K562 (cell line): ENCODE results near the gene SUGP1. TPM values are rescaled to one million over a fixed set of nuclear protein-coding genes. Genes with fewer than 3 reads are reported as not detected.

Source experiments
- BMI1 ChIP-seq: fragments of 150-350 bp; IDR thresholded peaks from 2 replicates; pipeline ENCODE4 v1.6.1; 2014; ENCODE audit warnings: low read length
- CCNT2 ChIP-seq: IDR thresholded peaks from 2 replicates; pipeline ENCODE4 v1.6.1; 2011; ENCODE audit warnings: borderline replicate concordance, low read depth, mild to moderate bottlenecking, moderate library complexity, mixed read lengths, low read length; ENCODE audit not compliant: insufficient read length; ENCODE audit errors: extremely low read depth
- EHMT2 ChIP-seq: fragments of 450-650 bp; IDR thresholded peaks from 2 replicates; pipeline ENCODE4 v1.6.1; 2018; ENCODE audit warnings: antibody characterized with exemption
- GTF2F1 ChIP-seq: IDR thresholded peaks from 2 replicates; pipeline ENCODE4 v1.6.1; 2011; ENCODE audit warnings: low read depth, low read length, improper control_type of control experiment
- HEY1 ChIP-seq: fragments of 250-450 bp; sonication (Bioruptor Pico); IDR thresholded peaks from 2 replicates; pipeline ENCODE4 v1.5.0; 2020; ENCODE audit warnings: mild to moderate bottlenecking, moderate library complexity, borderline replicate concordance
- HMG20A ChIP-seq: fragments of 450-650 bp; formaldehyde crosslinking; conservative IDR thresholded peaks from 2 replicates; pipeline ENCODE4 v1.4.0; 2020; ENCODE audit warnings: mild to moderate bottlenecking, mixed read lengths
- HMGN3 ChIP-seq: IDR thresholded peaks from 2 replicates; pipeline ENCODE4 v1.6.1; 2011; ENCODE audit warnings: borderline replicate concordance, low read depth, mild to moderate bottlenecking, mixed read lengths, low read length; ENCODE audit not compliant: insufficient read length; ENCODE audit errors: extremely low read depth
- HNRNPH1 ChIP-seq: fragments of 200-400 bp; formaldehyde crosslinking; optimal IDR thresholded peaks from 2 replicates; pipeline ENCODE3; 2017; ENCODE audit warnings: low read depth, mild to moderate bottlenecking, low read length, moderate library complexity
- JUND ChIP-seq, 2 experiments: IDR thresholded peaks; 2 replicates in 1 of 2; 3 replicates in 1 of 2; pipeline ENCODE4 v1.6.1; 2011; ENCODE audit warnings: borderline replicate concordance in 2 of 2, low read depth in 2 of 2, low read length in 2 of 2, improper control_type of control experiment in 1 of 2, missing biosample characterization in 1 of 2, missing genetic modification characterization in 1 of 2, missing genetic modification reagents in 1 of 2
- MCM2 ChIP-seq: fragments of 450-650 bp; IDR thresholded peaks from 2 replicates; pipeline ENCODE4 v1.6.1; 2017; ENCODE audit warnings: low read depth, mild to moderate bottlenecking
- MLLT1 ChIP-seq, 2 experiments: fragments of 450-650 bp; IDR thresholded peaks; 2 replicates each; pipeline ENCODE4 v1.6.1; 2016
- MTF1 ChIP-seq: fragments of 250-450 bp; sonication (Bioruptor Pico); IDR thresholded peaks from 2 replicates; pipeline ENCODE4 v1.9.0; 2021; ENCODE audit warnings: moderate library complexity, mild to moderate bottlenecking, inconsistent platforms, borderline replicate concordance
- POLR2A ChIP-seq: fragments of 450-650 bp; conservative IDR thresholded peaks from 2 replicates; pipeline ENCODE4 v1.6.1; 2016
- RBM14 ChIP-seq: fragments of 200-400 bp; formaldehyde crosslinking; IDR thresholded peaks from 2 replicates; pipeline ENCODE4 v1.6.1; 2018; ENCODE audit warnings: low read depth, mild to moderate bottlenecking, low read length, moderate library complexity, borderline replicate concordance; ENCODE audit not compliant: insufficient read depth
- RCOR1 ChIP-seq, 2 experiments: IDR thresholded peaks; 2 replicates each; pipeline ENCODE4 v1.6.1; 2012; ENCODE audit warnings: low read depth in 2 of 2, low read length in 2 of 2, borderline replicate concordance in 1 of 2, improper control_type of control experiment in 1 of 2
- RFX5 ChIP-seq: IDR thresholded peaks from 2 replicates; pipeline ENCODE4 v1.6.1; 2011; ENCODE audit warnings: low read depth, mild to moderate bottlenecking, improper control_type of control experiment, low read length
- SLC30A9 ChIP-seq: fragments of 250-450 bp; sonication (Bioruptor Pico); IDR thresholded peaks from 2 replicates; pipeline ENCODE4 v1.8.0; 2022; ENCODE audit warnings: mild to moderate bottlenecking, moderate library complexity
- SNRNP70 ChIP-seq: fragments of 200-400 bp; formaldehyde crosslinking; optimal IDR thresholded peaks from 2 replicates; pipeline ENCODE3; 2017; ENCODE audit warnings: low read depth, low read length
- SRSF7 ChIP-seq: fragments of 200-400 bp; formaldehyde crosslinking; optimal IDR thresholded peaks from 2 replicates; pipeline ENCODE3; 2017; ENCODE audit warnings: mild to moderate bottlenecking, low read depth, low read length
- WHSC1 ChIP-seq: IDR thresholded peaks from one replicate; pipeline ENCODE4 v1.6.1; 2012; ENCODE audit warnings: low read length, control low read depth, inconsistent platforms
- ZFP30 ChIP-seq: fragments of 250-450 bp; sonication (Bioruptor Pico); IDR thresholded peaks from 2 replicates; pipeline ENCODE4 v1.8.0; 2022; ENCODE audit warnings: moderate library complexity, mild to moderate bottlenecking, inconsistent platforms, borderline replicate concordance
- ZNF24 ChIP-seq: fragments of 450-650 bp; IDR thresholded peaks from 2 replicates; pipeline ENCODE4 v1.6.1; 2016
- ZNF3 ChIP-seq: fragments of 250-450 bp; sonication (Bioruptor Pico); IDR thresholded peaks from 2 replicates; pipeline ENCODE4 v1.5.0; 2021; ENCODE audit warnings: mild to moderate bottlenecking, moderate library complexity
- ZNF780A ChIP-seq: fragments of 250-450 bp; sonication (Bioruptor Pico); IDR thresholded peaks from 2 replicates; pipeline ENCODE4 v1.5.0; 2021; ENCODE audit warnings: mild to moderate bottlenecking
- ZSCAN32 ChIP-seq: fragments of 450-650 bp; formaldehyde crosslinking; IDR thresholded peaks from 2 replicates; pipeline ENCODE4 v1.4.0; 2020; ENCODE audit warnings: mild to moderate bottlenecking, moderate library complexity
- polyA plus RNA-seq, 8 experiments: library from polyadenylated mRNA; depleted of rRNA in 4 of 8; stranded (reverse) in 5 of 8; unstranded in 3 of 8; fragments of >200 nt; fragmentation: Nextera tagmentation in 2 of 8; fragmentation: Illumina TruSeq in 1 of 8; extraction: Ambion mirVana in 2 of 8; extraction: Trizol in 1 of 8; gene quantifications; 2 replicates each; pipeline versions ENCODE4 v1.2.1 to v1.2.3, GENCODE V29; 2011 to 2014; ENCODE audit warnings: inconsistent platforms in 1 of 8, missing spikeins in 1 of 8
- total RNA-seq, 7 experiments: library from RNA; depleted of rRNA in 6 of 7; stranded (reverse); fragments of >200 nt in 6 of 7; fragmentation: Illumina TruSeq in 2 of 7; extraction: Trizol in 2 of 7; gene quantifications; 2 replicates each; pipeline versions ENCODE4 v1.2.1 to v1.2.3, GENCODE V29; 2011 to 2021; ENCODE audit warnings: low replicate concordance in 1 of 7
- TF ChIP-seq, protein P1 (sequence below): fragments of 250-450 bp; sonication (Bioruptor Pico); IDR thresholded peaks from 2 replicates; pipeline ENCODE4 v1.8.0; 2021; ENCODE audit warnings: borderline replicate concordance, mild to moderate bottlenecking, moderate library complexity; ENCODE audit not compliant: poor library complexity, severe bottlenecking
- TF ChIP-seq, protein P2 (sequence below): fragments of 250-450 bp; sonication (Bioruptor Pico); IDR thresholded peaks from 2 replicates; pipeline ENCODE4 v1.6.1; 2021; ENCODE audit warnings: mild to moderate bottlenecking

SUGP1 gene
- total and polyA plus RNA-seq, 9 of the 15 experiments (the other 6 are each of a cell fraction or from before 2014, with no cell fraction given): 1.0 to 53.3 (median 32.4) TPM

GRCh38 chr19:19320361-19321140 lies at the start of gene SUGP1, which contains the start of gene MAU2 (continued):
- TF ChIP-seq SLC30A9 (CRISPR knock-in tag): no peak
- no peak for TF ChIP-seq HEY1
- TF ChIP-seq SRSF7: no peak
- TF ChIP-seq JUND (IDR thresholded peaks at IDR 0.05; ENCODE audit: borderline replicate concordance, low read depth, low read length): peak; percentile 37; the same call in 1 of the 2 replicates
- TF ChIP-seq JUND (tag; IDR thresholded peaks at IDR 0.05; ENCODE audit: borderline replicate concordance, low read depth, low read length): peak; percentile 54; the same call in 2 of the 3 replicates
- TF ChIP-seq RFX5: no peak
- no peak for TF ChIP-seq ZNF3
- peak; percentile 54 for TF ChIP-seq HMGN3
- TF ChIP-seq GTF2F1: 0 out of 2 replicates have a peak, but pooled peaks have one; percentile 69
- TF ChIP-seq MTF1 (CRISPR knock-in tag): no peak
- TF ChIP-seq WHSC1: no peak
- TF ChIP-seq ZFP30 (CRISPR knock-in tag): no peak
- TF ChIP-seq RCOR1 (IDR thresholded peaks at IDR 0.05; ENCODE audit: borderline replicate concordance in 1 of 2, low read depth in 2 of 2, low read length in 2 of 2): peak in 1 of 2 experiments; percentile 45; a peak in 1 of 4 replicates
- no peak for TF ChIP-seq EHMT2
- no peak for TF ChIP-seq HNRNPH1
- no peak for TF ChIP-seq RBM14
- TF ChIP-seq POLR2A: peak; percentile 84
- TF ChIP-seq BMI1: no peak
- no peak for TF ChIP-seq MCM2
- no peak for TF ChIP-seq HMG20A (CRISPR knock-in tag)
- TF ChIP-seq CCNT2: peak; percentile 19
- no peak for TF ChIP-seq MLLT1 (IDR thresholded peaks at IDR 0.05)
- TF ChIP-seq ZNF24: no peak
- no peak for TF ChIP-seq ZNF780A (CRISPR knock-in tag)
- TF ChIP-seq, protein P1, sequence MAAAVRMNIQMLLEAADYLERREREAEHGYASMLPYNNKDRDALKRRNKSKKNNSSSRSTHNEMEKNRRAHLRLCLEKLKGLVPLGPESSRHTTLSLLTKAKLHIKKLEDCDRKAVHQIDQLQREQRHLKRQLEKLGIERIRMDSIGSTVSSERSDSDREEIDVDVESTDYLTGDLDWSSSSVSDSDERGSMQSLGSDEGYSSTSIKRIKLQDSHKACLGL (CRISPR knock-in tag): no peak
- TF ChIP-seq SNRNP70: no peak
- TF ChIP-seq ZSCAN32: no peak
- TF ChIP-seq, protein P2, sequence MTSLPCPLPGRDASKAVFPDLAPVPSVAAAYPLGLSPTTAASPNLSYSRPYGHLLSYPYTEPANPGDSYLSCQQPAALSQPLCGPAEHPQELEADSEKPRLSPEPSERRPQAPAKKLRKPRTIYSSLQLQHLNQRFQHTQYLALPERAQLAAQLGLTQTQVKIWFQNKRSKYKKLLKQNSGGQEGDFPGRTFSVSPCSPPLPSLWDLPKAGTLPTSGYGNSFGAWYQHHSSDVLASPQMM: no peak
